ENCODE measurements around the gene CTRB1. TPM values are rescaled to one million over a fixed set of nuclear protein-coding genes. Genes with fewer than 3 reads are reported as not detected.

Gene CTRB1
- total RNA-seq, 1 donor from 2014 or later, result not detected

DNA sequence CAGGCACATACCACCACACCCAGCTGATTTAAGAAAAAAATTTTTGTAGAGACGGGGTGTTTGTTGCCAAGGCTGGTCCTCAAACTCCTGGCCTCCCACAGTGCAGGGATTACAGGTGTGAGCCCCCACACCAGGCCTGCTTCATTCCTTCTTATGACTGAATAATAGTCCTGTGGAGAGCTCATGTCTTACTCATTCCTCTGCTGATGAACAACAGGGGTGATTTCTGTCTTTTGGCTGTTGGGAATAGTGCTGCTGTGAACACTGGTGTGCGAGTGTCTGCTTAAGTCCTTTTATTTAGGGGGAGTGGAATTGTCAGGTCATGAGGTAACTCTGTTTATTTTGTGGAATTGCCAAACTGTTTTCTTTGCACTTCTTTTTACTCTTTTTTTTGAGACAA lies 2.7 kb upstream of the CTRB1 start:
- H3K9me3 ChIP-seq, result no peaks in the 10 kb centered on the region
- H3K4me1 ChIP-seq, result no peaks in the 10 kb centered on the region
- no peak for DNase-seq (ENCODE audit: extremely low spot score in 2 of 2)
- TF ChIP-seq POLR2A (IDR thresholded peaks at IDR 0.05) (no peak), POLR2AphosphoS5 (IDR thresholded peaks at IDR 0.05; ENCODE audit: insufficient read depth in 1 of 2, low read depth in 1 of 2) (no peak)
- TF ChIP-seq, protein P1, sequence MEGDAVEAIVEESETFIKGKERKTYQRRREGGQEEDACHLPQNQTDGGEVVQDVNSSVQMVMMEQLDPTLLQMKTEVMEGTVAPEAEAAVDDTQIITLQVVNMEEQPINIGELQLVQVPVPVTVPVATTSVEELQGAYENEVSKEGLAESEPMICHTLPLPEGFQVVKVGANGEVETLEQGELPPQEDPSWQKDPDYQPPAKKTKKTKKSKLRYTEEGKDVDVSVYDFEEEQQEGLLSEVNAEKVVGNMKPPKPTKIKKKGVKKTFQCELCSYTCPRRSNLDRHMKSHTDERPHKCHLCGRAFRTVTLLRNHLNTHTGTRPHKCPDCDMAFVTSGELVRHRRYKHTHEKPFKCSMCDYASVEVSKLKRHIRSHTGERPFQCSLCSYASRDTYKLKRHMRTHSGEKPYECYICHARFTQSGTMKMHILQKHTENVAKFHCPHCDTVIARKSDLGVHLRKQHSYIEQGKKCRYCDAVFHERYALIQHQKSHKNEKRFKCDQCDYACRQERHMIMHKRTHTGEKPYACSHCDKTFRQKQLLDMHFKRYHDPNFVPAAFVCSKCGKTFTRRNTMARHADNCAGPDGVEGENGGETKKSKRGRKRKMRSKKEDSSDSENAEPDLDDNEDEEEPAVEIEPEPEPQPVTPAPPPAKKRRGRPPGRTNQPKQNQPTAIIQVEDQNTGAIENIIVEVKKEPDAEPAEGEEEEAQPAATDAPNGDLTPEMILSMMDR (IDR thresholded peaks at IDR 0.05), result no peak
- no peaks in the 10 kb centered on the region for H3K36me3 ChIP-seq
- intact Hi-C loops (cut with DNase I), result no loop called here
- no peaks in the 10 kb centered on the region for H3K27me3 ChIP-seq
- no peak overlapping the region for H3K27ac ChIP-seq
- H3K4me3 ChIP-seq, result no peak overlapping the region

DNA sequence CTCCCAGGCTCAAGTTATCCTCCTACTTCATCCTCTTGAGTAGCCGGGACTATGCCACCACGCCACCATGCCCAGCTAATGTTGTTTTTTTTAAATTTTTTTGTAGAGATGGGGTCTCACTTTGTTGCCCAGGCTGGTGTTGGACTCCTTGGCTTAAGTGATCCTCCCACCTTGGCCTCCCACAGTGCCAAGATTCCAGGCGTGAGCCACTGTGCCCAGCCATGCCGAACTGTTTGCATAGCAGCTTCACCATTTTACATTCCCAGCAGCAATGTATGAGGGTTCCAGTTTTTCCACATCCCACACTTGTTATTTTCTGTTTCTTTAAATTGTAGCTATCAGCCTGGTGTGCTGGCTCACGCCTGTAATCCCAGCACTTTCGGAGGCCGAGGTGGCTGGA lies 2.2 kb upstream of the CTRB1 start:
- Histone ChIP-seq H3K9me3 (no peaks in the 10 kb centered on the region), H3K27me3 (no peaks in the 10 kb centered on the region), H3K4me1 (no peaks in the 10 kb centered on the region), H3K36me3 (no peaks in the 10 kb centered on the region), H3K4me3 (no peak overlapping the region), H3K27ac (no peak overlapping the region)
- no peak for DNase-seq (ENCODE audit: extremely low spot score in 2 of 2)
- TF ChIP-seq, protein P1 (IDR thresholded peaks at IDR 0.05), result no peak
- TF ChIP-seq POLR2A (IDR thresholded peaks at IDR 0.05) (no peak), POLR2AphosphoS5 (IDR thresholded peaks at IDR 0.05; ENCODE audit: insufficient read depth in 1 of 2, low read depth in 1 of 2) (no peak)
- intact Hi-C loops (cut with DNase I), result no loop called here

DNA sequence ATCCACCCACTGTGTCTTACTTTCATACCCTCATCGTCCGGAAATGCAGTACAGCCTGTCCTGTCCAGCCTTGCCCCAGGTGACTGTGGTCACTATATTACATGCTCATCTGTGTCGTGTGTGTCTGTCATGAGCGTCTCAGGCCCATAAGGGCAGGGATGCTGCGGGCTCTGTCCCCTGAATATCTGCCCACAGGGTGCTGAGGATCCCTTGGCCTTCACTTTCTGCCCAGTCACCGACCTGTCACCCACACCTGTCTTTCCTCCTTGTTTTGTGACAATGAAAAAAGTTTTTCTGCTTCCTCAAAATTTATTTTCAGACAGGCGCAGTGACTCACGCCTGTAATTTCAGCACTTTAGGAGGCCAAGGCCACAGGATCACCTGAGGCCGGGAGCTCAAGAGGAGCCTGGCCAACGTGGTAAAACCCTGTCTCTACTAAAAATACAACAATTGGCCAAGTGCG lies 1.4 kb upstream of the CTRB1 start:
- no peaks in the 10 kb centered on the region for H3K36me3 ChIP-seq
- intact Hi-C loops (cut with DNase I), result no loop called here
- no peak for DNase-seq (ENCODE audit: extremely low spot score in 2 of 2)
- H3K4me3 ChIP-seq, result no peak overlapping the region
- TF ChIP-seq POLR2A (IDR thresholded peaks at IDR 0.05) (no peak), POLR2AphosphoS5 (IDR thresholded peaks at IDR 0.05; ENCODE audit: insufficient read depth in 1 of 2, low read depth in 1 of 2) (no peak)
- TF ChIP-seq, protein P1 (IDR thresholded peaks at IDR 0.05), result no peak
- H3K27me3 ChIP-seq, result no peaks in the 10 kb centered on the region
- no peaks in the 10 kb centered on the region for H3K9me3 ChIP-seq
- H3K4me1 ChIP-seq, result no peaks in the 10 kb centered on the region
- H3K27ac ChIP-seq, result no peak overlapping the region

DNA sequence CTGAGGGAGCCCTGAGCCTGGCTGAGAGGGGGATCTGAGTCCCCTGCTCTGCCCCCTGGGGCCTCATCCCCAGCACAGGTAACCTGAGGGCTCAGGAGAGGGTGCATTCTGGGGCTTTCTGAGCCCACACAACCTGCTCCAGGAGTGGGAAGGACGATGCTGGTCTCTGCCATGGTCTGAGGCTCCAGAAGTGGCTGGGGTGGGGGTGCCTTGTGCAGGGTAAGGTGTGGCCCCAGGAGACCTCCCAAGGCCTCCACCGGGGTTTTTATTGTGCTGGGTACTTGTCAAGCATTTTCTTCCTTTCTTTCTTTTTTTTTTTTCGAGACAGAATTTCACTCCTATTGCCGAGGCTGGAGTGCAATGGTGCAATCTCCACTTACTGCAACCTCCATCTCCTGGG lies 300 bp downstream of the CTRB1 start:
- intact Hi-C loops (cut with DNase I), result no loop called here
- no peaks in the 10 kb centered on the region for H3K36me3 ChIP-seq
- H3K27me3 ChIP-seq, result no peaks in the 10 kb centered on the region
- H3K27ac ChIP-seq, result no peak overlapping the region
- no peak for DNase-seq (ENCODE audit: extremely low spot score in 2 of 2)
- no peak overlapping the region for H3K4me3 ChIP-seq
- TF ChIP-seq POLR2AphosphoS5 (IDR thresholded peaks at IDR 0.05; ENCODE audit: insufficient read depth in 1 of 2, low read depth in 1 of 2), result no peak
- no peak for TF ChIP-seq POLR2A (IDR thresholded peaks at IDR 0.05)
- TF ChIP-seq, protein P1 (IDR thresholded peaks at IDR 0.05), result no peak
- H3K4me1 ChIP-seq, result no peaks in the 10 kb centered on the region
- H3K9me3 ChIP-seq, result no peaks in the 10 kb centered on the region

DNA sequence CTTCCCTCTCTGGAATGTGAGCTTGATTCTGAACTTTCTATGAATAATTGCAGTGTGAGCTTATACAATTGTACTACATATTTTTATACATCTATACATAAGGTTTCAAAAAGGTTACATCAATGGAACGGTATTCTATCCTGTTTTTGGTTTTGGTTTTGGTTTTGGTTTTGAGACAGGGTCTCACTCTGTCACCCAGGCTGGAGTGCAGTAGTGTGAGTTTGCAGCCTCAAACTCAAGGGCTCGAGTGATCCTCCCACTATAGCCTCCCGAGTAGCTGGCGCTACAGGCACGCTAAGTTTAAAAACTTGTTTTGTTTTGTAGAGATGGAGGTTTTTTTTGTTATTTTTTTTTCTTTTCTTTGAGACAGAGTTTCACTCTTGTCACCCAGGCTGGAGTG lies 1.1 kb downstream of the CTRB1 start:
- no peak overlapping the region for H3K4me3 ChIP-seq
- H3K36me3 ChIP-seq, result no peaks in the 10 kb centered on the region
- peaks cover 5% of the 10 kb centered on the region for H3K4me1 ChIP-seq
- intact Hi-C loops (cut with DNase I), result no loop called here
- no peak overlapping the region for H3K27ac ChIP-seq
- no peak for DNase-seq (ENCODE audit: extremely low spot score in 2 of 2)
- H3K27me3 ChIP-seq, result no peaks in the 10 kb centered on the region
- H3K9me3 ChIP-seq, result no peaks in the 10 kb centered on the region
- no peak for TF ChIP-seq POLR2AphosphoS5 (IDR thresholded peaks at IDR 0.05; ENCODE audit: insufficient read depth in 1 of 2, low read depth in 1 of 2)
- TF ChIP-seq POLR2A (IDR thresholded peaks at IDR 0.05), result no peak
- TF ChIP-seq, protein P1 (IDR thresholded peaks at IDR 0.05), result no peak
